ENCODE measurements around the gene FAM72C.
"Not testable (repeated sequence)": the region's sequence is repeated elsewhere in the genome, so short reads cannot be mapped to it uniquely, and the experiment has no call there.

DNA sequence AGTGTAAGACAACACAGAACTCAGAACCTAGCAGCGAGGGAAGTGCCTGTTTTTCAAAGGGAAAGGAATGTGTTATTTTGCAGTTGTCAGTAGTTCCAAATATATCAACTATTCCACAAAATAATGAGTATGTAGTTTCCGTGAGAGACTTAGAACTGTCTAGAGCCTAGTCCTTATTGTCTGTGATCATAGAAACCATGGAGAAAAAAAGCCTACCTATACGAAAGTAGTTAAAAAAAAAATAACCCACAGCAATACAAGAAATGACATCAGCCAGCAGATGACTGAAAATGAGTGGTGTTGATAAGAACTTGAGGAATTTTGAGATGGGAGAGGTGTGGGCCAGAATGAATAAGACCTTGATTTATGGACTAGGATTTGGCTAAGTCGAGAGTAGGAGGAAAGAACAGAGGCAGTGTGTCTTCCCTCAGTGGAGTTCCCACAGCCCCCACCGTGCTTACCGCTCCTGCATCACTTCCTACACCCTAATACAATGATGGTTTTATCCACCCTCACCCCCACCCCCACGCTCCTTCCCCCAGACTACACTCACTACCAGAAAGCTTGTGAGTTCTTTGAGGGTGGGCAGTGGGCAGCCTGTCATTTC is 21.6 kb upstream of the FAM72C start:
- not testable (repeated sequence) for TF ChIP-seq EZH2 (IDR thresholded peaks at IDR 0.05; ENCODE audit: low read length, missing control alignments); CTCF (conservative IDR thresholded peaks at IDR 0.05 in 1 of 2, IDR thresholded peaks at IDR 0.05 in 1 of 2; ENCODE audit: low read depth in 1 of 2, low read length in 2 of 2)
